ENCODE measurements around the gene RFPL4A. TPM values are rescaled to one million over a fixed set of nuclear protein-coding genes. Genes with fewer than 3 reads are reported as not detected.

RFPL4A gene
- total and polyA plus RNA-seq, 2 of the 8 experiments (the other 6 are each of a cell fraction or from before 2014, with no cell fraction given), result not detected

DNA sequence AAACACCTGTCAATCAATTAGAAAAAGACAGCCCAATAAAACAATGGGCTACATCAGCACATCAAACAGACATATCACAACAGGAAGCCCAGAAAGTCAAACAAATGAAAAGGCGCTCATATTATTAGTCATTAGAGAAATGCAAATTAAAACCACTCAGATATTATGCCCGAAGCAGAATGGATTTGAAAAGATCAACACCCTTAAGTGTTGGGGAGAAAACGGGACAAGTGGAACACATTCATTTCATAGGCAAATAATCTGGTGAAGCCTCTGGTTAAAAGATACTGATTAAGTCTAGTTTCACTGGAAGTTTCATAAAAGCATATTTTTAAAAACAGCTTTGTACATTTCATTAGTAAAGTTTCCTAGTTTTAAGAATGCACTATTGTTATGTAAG is 38.1 kb upstream of the RFPL4A start:
- Histone ChIP-seq H3K18ac (ENCODE audit: extremely low read depth, low read length) (no peak overlapping the region), H3K4me1 (replicated peaks in 1 of 4; ENCODE audit: control insufficient read depth in 3 of 4, insufficient read depth in 4 of 4, low read length in 3 of 4) (no peaks in the 10 kb centered on the region), H3K23me2 (ENCODE audit: low read depth, low read length) (no peaks in the 10 kb centered on the region), H3K79me1 (ENCODE audit: low read depth, low read length) (no peaks in the 10 kb centered on the region), H2BK5ac (ENCODE audit: low read depth, low read length) (no peak overlapping the region), H2BK15ac (ENCODE audit: low read length) (no peak overlapping the region), H3K14ac (ENCODE audit: insufficient read length) (no peak overlapping the region), H2BK120ac (replicated peaks; ENCODE audit: low read depth, low read length) (no peak overlapping the region), H3K9me3 (ENCODE audit: insufficient read depth in 2 of 2, low read depth in 1 of 2, low read length in 1 of 2) (peaks cover 30 to 82% of the 10 kb centered on the region in 2 experiments), H4K5ac (ENCODE audit: insufficient read length, low read depth, low read length) (no peak overlapping the region), H2BK20ac (ENCODE audit: low read length) (no peak overlapping the region), H2AFZ (ENCODE audit: low read length) (no peak overlapping the region), H3K4me2 (ENCODE audit: insufficient read depth in 1 of 2, low read depth in 2 of 2, low read length in 2 of 2) (no peak overlapping the region), H2BK12ac (ENCODE audit: low read depth, low read length) (no peak overlapping the region), H4K8ac (ENCODE audit: extremely low read depth, insufficient read depth, low read length) (no peak overlapping the region), H3K27me3 (replicated peaks in 1 of 4; ENCODE audit: control insufficient read depth in 3 of 4, extremely low read depth in 1 of 4, insufficient read depth in 3 of 4, low read length in 3 of 4) (no peaks in the 10 kb centered on the region), H3K36me3 (ENCODE audit: control insufficient read depth in 2 of 4, insufficient read depth in 4 of 4, low read length in 3 of 4) (no peaks in the 10 kb centered on the region), H3K79me2 (ENCODE audit: control insufficient read depth in 1 of 2, insufficient read depth in 2 of 2, low read length in 2 of 2) (no peaks in the 10 kb centered on the region), H3K9ac (replicated peaks in 1 of 4; ENCODE audit: extremely low read depth in 1 of 4, low read depth in 3 of 4, low read length in 3 of 4) (no peak overlapping the region), H4K91ac (replicated peaks; ENCODE audit: insufficient read length, low read length) (no peak overlapping the region), H3K4ac (replicated peaks; ENCODE audit: insufficient read length, low read depth, low read length) (no peak overlapping the region), H3K4me3 (ENCODE audit: extremely low read depth in 1 of 4, insufficient read depth in 2 of 4, low read depth in 3 of 4, low read length in 4 of 4) (no peak overlapping the region), H4K20me1 (replicated peaks in 1 of 2; ENCODE audit: control insufficient read depth in 1 of 2, insufficient read depth in 2 of 2, low read length in 2 of 2) (no peaks in the 10 kb centered on the region), H3K56ac (replicated peaks; ENCODE audit: insufficient read length, low read depth, low read length) (peak overlapping the region; percentile 59), H3K27ac (ENCODE audit: low read depth, low read length) (no peak overlapping the region), H2AK5ac (ENCODE audit: low read depth, low read length) (no peak overlapping the region), H3K23ac (ENCODE audit: insufficient read length) (no peak overlapping the region)
- CTCF ChIA-PET (ENCODE audit: partially characterized antibody), result no interaction called here
- 67% methylated on average over 3 of the region's 3 CpGs; no CpG with 5 or more reads in 1 of the 2 experiments for WGBS, 2 experiments (ENCODE audit: extremely low coverage in 1 of 2, insufficient coverage in 1 of 2, insufficient read length in 1 of 2, insufficient replicate concordance in 2 of 2, low coverage in 1 of 2, low lambda C conversion rate in 2 of 2, missing lambda C conversion rate in 1 of 2)
- FAIRE-seq, result no peak
- TF ChIP-seq RXRA (IDR thresholded peaks at IDR 0.05; ENCODE audit: insufficient read depth, low read depth, low read length) (no peak), BRCA1 (IDR thresholded peaks at IDR 0.05; ENCODE audit: low read depth, low read length) (no peak), POLR2A (IDR thresholded peaks at IDR 0.05; ENCODE audit: control extremely low read depth in 1 of 2, low read depth in 2 of 2, low read length in 2 of 2) (no peak), CEBPB (IDR thresholded peaks at IDR 0.05; ENCODE audit: low read depth, low read length) (no peak), SIN3A (conservative IDR thresholded peaks at IDR 0.05 in 1 of 2, IDR thresholded peaks at IDR 0.05 in 1 of 2; ENCODE audit: low read depth in 1 of 2, low read length in 2 of 2) (no peak), NANOG (IDR thresholded peaks at IDR 0.05; ENCODE audit: insufficient read depth, low read depth, low read length, poor library complexity, severe bottlenecking) (no peak), CTBP2 (IDR thresholded peaks at IDR 0.05; ENCODE audit: borderline replicate concordance, insufficient read depth, insufficient read length, low read length) (no peak), TBP (IDR thresholded peaks at IDR 0.05; ENCODE audit: low read depth, low read length) (no peak), CBX5 (IDR thresholded peaks at IDR 0.05; ENCODE audit: low read depth, low read length) (no peak), EZH2 (IDR thresholded peaks at IDR 0.05; ENCODE audit: low read depth, low read length, severe bottlenecking) (no peak)
- DNase-seq (ENCODE audit: low read depth in 1 of 2, low spot score in 2 of 2), result no peak
- POLR2A ChIA-PET (ENCODE audit: partially characterized antibody), result no interaction called here

All from H1 (cell line).